ENCODE results near the gene ITPR1.
"Not testable (repeated sequence)": the region's sequence is repeated elsewhere in the genome, so short reads cannot be mapped to it uniquely, and the experiment has no call there.

Gene ITPR1

GRCh38 chr3:4596612-4597011 is 103.5 kb downstream of the ITPR1 start:
- no peak for DNase-seq (ENCODE audit: low spot score)

GRCh38 chr3:4597208-4597985 is 104.2 kb downstream of the ITPR1 start:
- DNase-seq (ENCODE audit: low spot score): no peak

GRCh38 chr3:4598232-4598631 is 105.1 kb downstream of the ITPR1 start:
- not testable (repeated sequence) for DNase-seq (ENCODE audit: low spot score)

GRCh38 chr3:4599612-4600011 is 106.5 kb downstream of the ITPR1 start:
- no peak for DNase-seq (ENCODE audit: low spot score)

GRCh38 chr3:4600493-4600892 is 107.3 kb downstream of the ITPR1 start:
- DNase-seq (ENCODE audit: low spot score): no peak

- DNase-seq (ENCODE audit: low spot score): no peak
Observed at GRCh38 chr3:4601892-4602291, 108.7 kb downstream of the ITPR1 start.

- no peak for DNase-seq (ENCODE audit: low spot score)
Observed at GRCh38 chr3:4604693-4605092, 111.5 kb downstream of the ITPR1 start.

- no peak for DNase-seq (ENCODE audit: low spot score)
Observed at GRCh38 chr3:4606911-4607310, 113.8 kb downstream of the ITPR1 start.

- DNase-seq (ENCODE audit: low spot score): no peak
Observed at GRCh38 chr3:4613366-4613765, 120.2 kb downstream of the ITPR1 start.

- no peak for DNase-seq (ENCODE audit: low spot score)
Observed at GRCh38 chr3:4614070-4614469, 120.9 kb downstream of the ITPR1 start.

- DNase-seq (ENCODE audit: low spot score): no peak
Observed at GRCh38 chr3:4614927-4615326, 121.8 kb downstream of the ITPR1 start.

- DNase-seq (ENCODE audit: low spot score): no peak
Observed at GRCh38 chr3:4615750-4616149, 122.6 kb downstream of the ITPR1 start.

- DNase-seq (ENCODE audit: low spot score): no peak
Observed at GRCh38 chr3:4623421-4623999, 130.4 kb downstream of the ITPR1 start.

- DNase-seq (ENCODE audit: low spot score): no peak
Observed at GRCh38 chr3:4627651-4628375, 134.7 kb downstream of the ITPR1 start.

GRCh38 chr3:4629095-4630007 is 136.2 kb downstream of the ITPR1 start:
- DNase-seq (ENCODE audit: low spot score): no peak

- DNase-seq (ENCODE audit: low spot score): peak; percentile 54
Observed at GRCh38 chr3:4633078-4634004, 140.2 kb downstream of the ITPR1 start.

GRCh38 chr3:4634894-4635293 is 141.7 kb downstream of the ITPR1 start:
- DNase-seq (ENCODE audit: low spot score): no peak

- DNase-seq (ENCODE audit: low spot score): no peak
Observed at GRCh38 chr3:4637265-4637664, 144.1 kb downstream of the ITPR1 start.

GRCh38 chr3:4641863-4642563 is 148.9 kb downstream of the ITPR1 start:
- DNase-seq (ENCODE audit: low spot score): no peak

- DNase-seq (ENCODE audit: low spot score): no peak
Observed at GRCh38 chr3:4642611-4643010, 149.5 kb downstream of the ITPR1 start.

Measured in D341Med (cell line).